SU-DHL-6 (cell line): ENCODE data around the gene BPIFB6.

Source experiments
- H2AFZ ChIP-seq: fragments of 200-600 bp; sonication (generic); 2 replicates; pipeline ENCODE4 v1.6.1; 2014; ENCODE audit warnings: low read depth, mild to moderate bottlenecking, moderate library complexity, mixed read lengths, antibody characterized with exemption, low read length; ENCODE audit not compliant: severe bottlenecking
- H3F3A ChIP-seq: fragments of 200-600 bp; shearing (Covaris generic); 2 replicates; pipeline ENCODE4 v1.6.0; 2016; ENCODE audit warnings: antibody characterized with exemption, mild to moderate bottlenecking; ENCODE audit not compliant: insufficient read depth
- H3K27ac ChIP-seq: fragments of 200-600 bp; sonication (generic); 2 replicates; pipeline ENCODE4 v1.5.1; 2016; ENCODE audit warnings: low read depth, mild to moderate bottlenecking, low read length, moderate library complexity, mixed read lengths
- H3K27me3 ChIP-seq: fragments of 200-600 bp; sonication (generic), shearing (Covaris generic); 2 replicates; pipeline ENCODE4 v1.6.0; 2014; ENCODE audit warnings: mild to moderate bottlenecking, low read length
- H3K36me3 ChIP-seq: fragments of 200-600 bp; sonication (generic); 2 replicates; pipeline ENCODE4 v1.6.1; 2014; ENCODE audit warnings: mild to moderate bottlenecking, low read length, mixed read lengths
- H3K4me2 ChIP-seq: fragments of 300-600, 200-600 bp; shearing (Covaris generic), sonication (generic); 2 replicates; pipeline ENCODE4 v1.6.0; 2014; ENCODE audit warnings: low read length, low read depth, mild to moderate bottlenecking; ENCODE audit not compliant: poor library complexity, severe bottlenecking
- H3K4me3 ChIP-seq: fragments of 200-600 bp; sonication (generic); 2 replicates; pipeline ENCODE4 v1.5.1; 2014; ENCODE audit warnings: antibody characterized with exemption, low read length, mild to moderate bottlenecking, mixed read lengths; ENCODE audit not compliant: insufficient read depth, poor library complexity, severe bottlenecking
- H3K79me2 ChIP-seq: fragments of 200-600 bp; sonication (generic); 2 replicates; pipeline ENCODE4 v1.6.1; 2014; ENCODE audit warnings: mild to moderate bottlenecking, low read length, moderate library complexity; ENCODE audit not compliant: insufficient read depth
- H3K9ac ChIP-seq: fragments of 200-600 bp; sonication (generic); 2 replicates; pipeline ENCODE4 v1.7.0; 2014; ENCODE audit warnings: mild to moderate bottlenecking, low read length
- H3K9me2 ChIP-seq: fragments of 200-600 bp; sonication (generic); replicated peaks from 2 replicates; pipeline ENCODE4 v1.6.1; 2014; ENCODE audit warnings: low read length; ENCODE audit not compliant: insufficient read depth
- H3K9me3 ChIP-seq: fragments of 200-600 bp; sonication (generic); 2 replicates; pipeline ENCODE4 v1.6.1; 2014; ENCODE audit warnings: low read length, mixed read lengths; ENCODE audit not compliant: insufficient read depth
- H4K20me1 ChIP-seq: fragments of 200-600 bp; sonication (generic); 2 replicates; pipeline ENCODE4 v1.6.1; 2014; ENCODE audit warnings: low read depth, mild to moderate bottlenecking, antibody characterized with exemption, low read length, moderate library complexity, mixed read lengths
- CTCF ChIP-seq: fragments of 200-600 bp; sonication (generic); IDR thresholded peaks from one replicate; pipeline ENCODE4 v1.5.1; 2017; ENCODE audit warnings: antibody characterized with exemption, mild to moderate bottlenecking, low read length, moderate library complexity; ENCODE audit not compliant: insufficient read depth, poor library complexity, severe bottlenecking
- EZH2phosphoT487 ChIP-seq: fragments of 200-600 bp; sonication (generic), shearing (Covaris generic); conservative IDR thresholded peaks from 2 replicates; pipeline ENCODE4 v1.6.1; 2018; ENCODE audit warnings: mild to moderate bottlenecking, antibody characterized with exemption, low read length, moderate library complexity, mixed read lengths

The BPIFB6 gene

GRCh38 chr20:33026072-33026778, 5.2 kb upstream of the BPIFB6 start:
- no peak overlapping the region for H3K4me2 ChIP-seq
- no peaks in the 10 kb centered on the region for H3K36me3 ChIP-seq
- no peaks in the 10 kb centered on the region for H3F3A ChIP-seq
- no peaks in the 10 kb centered on the region for H4K20me1 ChIP-seq
- H3K27ac ChIP-seq: no peak overlapping the region
- no peak overlapping the region for H3K4me3 ChIP-seq
- no peaks in the 10 kb centered on the region for H3K27me3 ChIP-seq
- no peaks in the 10 kb centered on the region for H3K9me2 ChIP-seq
- no peaks in the 10 kb centered on the region for H3K9me3 ChIP-seq
- no peaks in the 10 kb centered on the region for H3K79me2 ChIP-seq
- TF ChIP-seq CTCF: no peak
- H2AFZ ChIP-seq: no peak overlapping the region
- no peak overlapping the region for H3K9ac ChIP-seq

GRCh38 chr20:33026779-33027759, 4.4 kb upstream of the BPIFB6 start:
- Histone ChIP-seq H3K36me3 (no peaks in the 10 kb centered on the region), H3K79me2 (no peaks in the 10 kb centered on the region), H3K9me3 (no peaks in the 10 kb centered on the region), H4K20me1 (no peaks in the 10 kb centered on the region), H3K4me2 (no peak overlapping the region), H2AFZ (no peak overlapping the region), H3K9me2 (no peaks in the 10 kb centered on the region), H3K9ac (no peak overlapping the region), H3F3A (no peaks in the 10 kb centered on the region), H3K4me3 (no peak overlapping the region), H3K27ac (no peak overlapping the region), H3K27me3 (no peaks in the 10 kb centered on the region)
- TF ChIP-seq CTCF (no peak), EZH2phosphoT487 (no peak)

- H3K4me2 ChIP-seq: no peak overlapping the region
- H3K4me3 ChIP-seq: no peak overlapping the region
- H3K9me3 ChIP-seq: no peaks in the 10 kb centered on the region
- H4K20me1 ChIP-seq: no peaks in the 10 kb centered on the region
- no peaks in the 10 kb centered on the region for H3K79me2 ChIP-seq
- TF ChIP-seq CTCF: no peak
- TF ChIP-seq EZH2phosphoT487: no peak
- no peak overlapping the region for H2AFZ ChIP-seq
- H3F3A ChIP-seq: no peaks in the 10 kb centered on the region
- no peaks in the 10 kb centered on the region for H3K9me2 ChIP-seq
- no peak overlapping the region for H3K27ac ChIP-seq
- no peaks in the 10 kb centered on the region for H3K27me3 ChIP-seq
- no peaks in the 10 kb centered on the region for H3K36me3 ChIP-seq
- no peak overlapping the region for H3K9ac ChIP-seq
Measured at GRCh38 chr20:33027769-33028751, 3.4 kb upstream of the BPIFB6 start.
